Stomach smooth muscle (tissue), 2 donors: ENCODE data around the gene TMEM184B.
A peak's percentile ranks its signal among the peaks of the same experiment; 100 is the strongest.

Source experiments
- H3K27ac ChIP-seq: one replicate; pipeline ENCODE4 v1.7.0; 2013; ENCODE audit warnings: mild to moderate bottlenecking, low read length, inconsistent platforms
- H3K27me3 ChIP-seq, 2 donors: one replicate each; pipeline ENCODE4 v1.7.0; 2013; ENCODE audit warnings: low read length in 2 of 2; ENCODE audit not compliant: insufficient read depth in 2 of 2, control insufficient read depth in 1 of 2
- H3K36me3 ChIP-seq, 2 donors: one replicate each; pipeline ENCODE4 v1.7.0; 2013; ENCODE audit warnings: low read length in 2 of 2; ENCODE audit not compliant: control insufficient read depth in 2 of 2, insufficient read depth in 2 of 2
- H3K4me1 ChIP-seq: one replicate; pipeline ENCODE4 v1.7.0; 2013; ENCODE audit warnings: low read length; ENCODE audit not compliant: control insufficient read depth, insufficient read depth
- H3K4me3 ChIP-seq, 2 donors: one replicate each; pipeline ENCODE4 v1.7.0; 2013; ENCODE audit warnings: low read length in 2 of 2
- H3K9ac ChIP-seq, 2 donors: one replicate each; pipeline ENCODE4 v1.7.0; 2013; ENCODE audit warnings: low read length in 2 of 2, mild to moderate bottlenecking in 1 of 2
- H3K9me3 ChIP-seq, 2 donors: one replicate each; pipeline ENCODE4 v1.7.0; 2013; ENCODE audit warnings: low read length in 2 of 2; ENCODE audit not compliant: control insufficient read depth in 2 of 2
- donor health status: healthy.
- donor health status: Pancreatic carcinoma.

The TMEM184B gene

DNA sequence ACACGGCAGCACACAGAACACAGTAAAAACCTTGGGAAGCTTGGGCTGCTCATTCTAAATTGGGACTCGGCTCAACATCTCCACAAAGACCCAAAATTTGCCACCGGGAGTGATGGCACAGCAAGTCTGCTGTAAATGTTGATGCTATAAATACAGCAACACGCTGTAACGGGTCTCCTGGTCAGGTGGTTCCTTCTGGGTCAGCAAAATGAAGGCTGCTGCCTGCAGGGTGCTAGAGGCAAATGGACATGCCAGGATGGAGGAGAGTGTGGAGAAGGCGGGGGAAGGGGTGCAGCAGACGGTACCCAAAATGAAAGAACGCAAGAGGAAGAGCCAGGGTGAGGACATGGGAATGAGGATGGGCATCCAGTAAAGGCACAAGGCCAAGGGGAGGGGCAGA lies 40.6 kb downstream of the TMEM184B start:
- Histone ChIP-seq H3K27me3 (no peaks in the 10 kb centered on the region), H3K4me3 (no peak overlapping the region), H3K27ac (no peak overlapping the region), H3K9me3 (no peaks in the 10 kb centered on the region), H3K36me3 (peaks cover 41 to 59% of the 10 kb centered on the region in 2 donors), H3K9ac (no peak overlapping the region), H3K4me1 (peaks cover 25% of the 10 kb centered on the region)

DNA sequence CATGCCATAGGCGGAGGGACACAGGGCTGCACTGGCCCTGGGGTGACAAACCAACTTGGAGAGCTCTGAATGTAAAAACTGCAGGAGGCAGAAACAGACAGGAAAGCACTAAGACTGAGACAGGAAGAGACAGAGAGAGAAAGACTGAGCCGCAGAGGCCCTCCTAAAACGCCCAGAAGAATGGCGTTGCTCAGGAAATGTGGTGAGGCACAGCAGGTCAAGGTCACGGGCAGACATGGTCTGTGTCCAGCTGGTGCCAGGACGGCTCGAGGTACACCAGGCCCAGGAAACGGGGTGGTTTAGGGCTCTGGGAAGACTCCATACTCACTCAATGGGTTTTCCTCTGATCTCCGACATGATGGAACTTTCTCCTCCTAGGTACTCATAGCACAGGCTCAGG lies 41.9 kb downstream of the TMEM184B start:
- no peak overlapping the region for H3K27ac ChIP-seq
- H3K4me1 ChIP-seq: peaks cover 22% of the 10 kb centered on the region
- H3K9ac ChIP-seq: no peak overlapping the region
- no peaks in the 10 kb centered on the region for H3K27me3 ChIP-seq
- H3K36me3 ChIP-seq: peaks cover 45 to 64% of the 10 kb centered on the region in 2 donors
- no peaks in the 10 kb centered on the region for H3K9me3 ChIP-seq
- H3K4me3 ChIP-seq: no peak overlapping the region

DNA sequence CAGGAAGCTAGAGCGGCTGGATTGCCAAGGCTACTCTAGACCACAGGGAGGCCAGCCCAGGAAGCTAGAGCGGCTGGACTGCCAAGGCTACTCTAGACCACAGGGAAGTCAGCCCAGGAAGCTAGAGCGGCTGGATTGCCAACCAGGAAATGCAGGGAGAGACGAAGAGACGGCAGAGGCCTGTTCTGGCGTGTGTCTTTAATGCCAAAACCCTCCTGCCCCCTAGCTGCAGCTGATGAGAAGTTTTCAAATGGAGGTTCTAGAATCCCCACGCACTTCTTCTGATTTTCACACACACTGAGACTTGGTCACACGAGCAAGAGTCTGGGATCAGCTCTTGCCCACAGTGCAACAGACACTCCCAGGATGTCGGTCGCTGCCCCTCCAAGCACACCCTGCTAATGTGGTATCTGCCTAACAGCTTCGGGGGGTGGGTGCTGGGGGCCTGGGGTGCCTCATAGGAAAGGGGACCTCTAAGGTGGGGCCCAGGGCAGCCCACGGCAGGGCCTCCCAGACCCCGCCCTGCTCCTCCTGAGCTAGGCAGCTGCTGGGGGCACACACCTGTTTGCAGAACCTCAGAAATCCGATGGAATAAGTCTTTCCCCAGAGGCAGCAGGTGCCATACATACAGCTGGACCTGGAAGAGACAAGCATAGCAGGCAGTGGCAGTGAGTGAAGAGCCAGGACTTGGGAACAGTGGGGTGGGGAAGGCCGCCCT lies 42.5 kb downstream of the TMEM184B start:
- Histone ChIP-seq H3K36me3 (peaks cover 43 to 65% of the 10 kb centered on the region in 2 donors), H3K4me3 (no peak overlapping the region), H3K9me3 (no peaks in the 10 kb centered on the region), H3K27ac (peak overlapping the region; percentile 24), H3K4me1 (peaks cover 22% of the 10 kb centered on the region), H3K27me3 (no peaks in the 10 kb centered on the region), H3K9ac (no peak overlapping the region)

DNA sequence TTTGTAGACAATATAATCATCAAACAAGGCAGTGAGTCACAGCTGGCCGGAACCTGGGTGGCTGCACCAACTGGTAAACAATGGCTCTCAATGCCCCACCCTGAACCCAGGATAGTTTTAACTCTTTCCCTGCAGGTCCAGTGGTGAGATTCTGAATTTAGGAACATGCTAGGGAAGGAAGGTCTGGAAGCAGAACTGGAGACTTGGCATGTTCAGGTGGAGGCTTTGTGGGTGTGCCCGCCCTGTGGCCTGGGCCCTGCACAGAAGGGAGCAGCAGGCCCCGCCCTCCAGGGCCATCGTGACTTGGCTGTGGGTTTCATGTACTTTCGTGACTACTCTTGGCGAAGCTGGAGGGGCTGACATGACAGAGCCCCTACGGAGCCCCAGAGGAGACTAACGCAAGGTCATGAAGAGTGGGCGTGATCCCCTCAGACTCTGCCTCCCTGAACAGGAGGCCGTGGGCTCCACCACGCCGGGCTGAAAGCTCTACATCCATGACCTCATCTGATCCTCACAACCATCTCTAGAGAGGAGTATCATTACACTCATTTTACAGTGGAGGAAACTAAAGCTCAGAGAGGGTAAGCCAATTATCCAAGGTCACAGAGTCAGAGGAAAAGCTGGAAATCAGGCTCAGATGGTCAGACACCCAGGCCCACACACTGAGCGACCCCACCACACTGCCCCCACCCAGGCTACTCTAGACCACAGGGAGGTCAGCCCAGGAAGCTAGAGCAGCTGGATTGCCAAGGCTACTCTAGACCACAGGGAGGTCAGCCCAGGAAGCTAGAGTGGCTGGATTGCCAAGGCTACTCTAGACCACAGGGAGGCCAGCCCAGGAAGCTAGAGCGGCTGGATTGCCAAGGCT lies 43.7 kb downstream of the TMEM184B start:
- no peaks in the 10 kb centered on the region for H3K27me3 ChIP-seq
- H3K4me3 ChIP-seq: peak overlapping the region in 1 of 2 donors; percentile 15
- no peaks in the 10 kb centered on the region for H3K9me3 ChIP-seq
- H3K4me1 ChIP-seq: peaks cover 22% of the 10 kb centered on the region
- H3K36me3 ChIP-seq: peaks cover 47 to 66% of the 10 kb centered on the region in 2 donors
- peak overlapping the region; percentile 62 for H3K27ac ChIP-seq
- peak overlapping the region in 1 of 2 donors; percentile 36 for H3K9ac ChIP-seq

DNA sequence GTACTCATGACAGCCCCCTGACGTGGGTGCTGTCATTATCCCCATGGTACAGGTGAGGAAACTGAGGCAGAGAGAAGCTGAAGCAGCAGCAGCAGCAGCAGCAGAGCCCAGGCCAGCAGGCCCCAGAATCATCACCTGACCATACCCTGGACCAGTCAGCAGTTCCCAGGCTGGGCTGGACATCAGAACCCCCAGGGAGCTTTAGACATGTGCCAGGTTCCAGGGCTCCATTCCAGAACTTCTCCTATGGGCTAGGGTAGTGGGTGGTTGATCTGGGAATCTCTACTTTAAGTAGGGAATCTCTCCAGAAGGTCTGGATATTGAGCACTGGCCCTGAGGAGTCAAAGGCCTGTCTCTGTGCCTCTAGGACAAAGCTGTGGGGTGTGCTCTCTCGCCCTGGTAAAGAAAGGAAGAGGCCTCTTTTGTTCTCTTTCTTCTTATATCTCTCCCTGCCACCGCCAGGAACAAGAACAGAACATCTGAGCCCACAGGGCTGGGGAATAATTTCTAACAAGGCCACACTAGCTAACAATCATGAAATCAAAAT lies 44.4 kb downstream of the TMEM184B start:
- no peaks in the 10 kb centered on the region for H3K27me3 ChIP-seq
- H3K4me3 ChIP-seq: no peak overlapping the region
- H3K9me3 ChIP-seq: no peaks in the 10 kb centered on the region
- H3K36me3 ChIP-seq: peaks cover 50 to 63% of the 10 kb centered on the region in 2 donors
- peak overlapping the region in 1 of 2 donors; percentile 21 for H3K9ac ChIP-seq
- H3K27ac ChIP-seq: peak overlapping the region; percentile 62
- peaks cover 22% of the 10 kb centered on the region for H3K4me1 ChIP-seq

DNA sequence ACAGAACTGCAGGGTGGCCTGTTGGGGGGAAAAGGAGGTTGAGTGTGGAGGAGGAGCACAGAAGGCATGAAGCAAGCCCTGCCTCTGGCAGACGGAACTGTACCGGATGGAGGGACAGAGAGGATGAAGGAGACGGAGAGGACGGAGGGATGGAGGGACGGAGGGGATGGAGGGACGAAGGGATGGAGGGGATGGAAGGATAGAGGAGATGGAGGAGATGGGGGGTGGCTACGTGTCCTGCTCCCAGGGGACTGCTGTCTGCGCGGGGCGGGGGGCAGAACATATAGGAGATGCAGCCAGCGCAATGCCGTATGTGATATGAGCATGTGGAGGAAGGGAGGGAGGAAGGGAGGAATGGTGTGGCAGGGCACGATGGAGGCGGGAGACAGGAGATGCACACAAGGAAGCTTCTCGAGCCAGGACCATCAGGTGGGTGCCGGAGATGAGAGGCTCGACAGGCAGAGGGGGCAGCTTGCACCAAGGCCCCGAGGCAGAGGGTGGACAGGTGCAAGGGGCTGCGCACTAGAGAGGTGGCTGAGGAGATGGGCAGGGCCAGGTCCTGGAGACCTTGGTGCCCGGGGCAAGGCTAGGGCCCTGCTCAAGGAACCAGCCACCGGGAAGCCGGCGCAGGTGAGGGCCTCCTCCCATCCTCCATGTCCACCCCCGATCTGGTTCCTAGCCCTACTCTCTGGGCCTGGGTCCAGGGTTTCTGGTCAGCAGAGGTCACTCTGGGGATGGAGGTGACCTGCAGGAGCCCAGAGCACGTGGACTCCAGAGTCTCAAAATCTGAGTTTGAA lies 45.8 kb downstream of the TMEM184B start:
- Histone ChIP-seq H3K9me3 (no peaks in the 10 kb centered on the region), H3K27me3 (no peaks in the 10 kb centered on the region), H3K36me3 (peaks cover 46 to 56% of the 10 kb centered on the region in 2 donors), H3K9ac (no peak overlapping the region), H3K27ac (no peak overlapping the region), H3K4me3 (no peak overlapping the region), H3K4me1 (peaks cover 22% of the 10 kb centered on the region)

DNA sequence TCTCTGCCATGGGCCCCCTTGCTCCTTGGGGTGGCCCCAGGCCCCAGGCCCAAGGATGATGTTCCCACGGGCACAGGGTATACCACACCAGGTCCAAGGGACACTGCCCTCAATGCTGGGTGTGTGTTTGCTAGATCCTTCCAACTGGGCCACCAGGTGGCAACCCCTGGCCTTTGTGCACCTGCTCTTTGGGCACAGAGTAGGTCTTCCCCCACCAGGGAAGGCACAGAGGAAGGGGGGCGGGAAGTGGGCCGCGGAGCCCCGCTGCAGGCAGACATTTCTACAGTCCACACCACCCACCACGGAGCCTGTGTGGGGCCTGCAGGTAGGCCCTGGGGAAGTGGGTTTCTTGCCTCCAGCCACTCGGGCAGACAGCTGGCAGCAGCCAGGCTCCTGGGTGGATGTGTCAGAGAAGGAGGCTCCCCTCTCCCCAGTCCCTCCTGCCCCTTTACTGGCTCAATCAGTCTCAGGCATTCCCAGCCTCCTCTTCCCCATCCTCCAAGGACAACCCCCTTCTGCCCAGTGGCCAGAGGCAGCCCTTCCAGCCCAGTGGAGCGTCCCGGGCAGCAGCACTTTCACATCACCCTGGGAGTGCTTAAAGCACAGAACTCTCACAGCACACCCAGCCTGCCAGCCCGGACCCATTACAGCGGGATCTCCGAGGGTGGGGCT lies 49.4 kb downstream of the TMEM184B start:
- H3K9me3 ChIP-seq: no peaks in the 10 kb centered on the region
- H3K27me3 ChIP-seq: no peaks in the 10 kb centered on the region
- no peak overlapping the region for H3K9ac ChIP-seq
- H3K4me1 ChIP-seq: peaks cover 23% of the 10 kb centered on the region
- H3K27ac ChIP-seq: no peak overlapping the region
- peaks cover 33 to 38% of the 10 kb centered on the region in 2 donors for H3K36me3 ChIP-seq
- H3K4me3 ChIP-seq: no peak overlapping the region

DNA sequence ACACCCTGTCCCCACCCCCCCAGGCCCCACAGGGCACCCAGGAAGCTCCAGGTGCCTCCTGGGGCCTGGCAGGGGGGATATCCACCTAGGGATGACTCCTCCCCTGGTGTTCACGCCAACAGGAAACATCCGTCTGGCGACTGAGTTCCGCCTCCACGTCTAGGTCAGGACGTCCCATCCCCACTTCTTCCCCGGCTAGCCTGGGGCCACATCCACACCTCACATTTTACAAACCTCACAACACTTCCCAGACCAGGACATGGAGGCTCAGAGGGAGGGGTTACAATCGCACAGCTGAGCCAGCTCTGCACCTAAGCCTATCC lies 50.1 kb downstream of the TMEM184B start:
- Histone ChIP-seq H3K9me3 (no peaks in the 10 kb centered on the region), H3K27ac (peak overlapping the region; percentile 24), H3K9ac (no peak overlapping the region), H3K4me3 (no peak overlapping the region), H3K36me3 (peaks cover 30 to 34% of the 10 kb centered on the region in 2 donors), H3K4me1 (peaks cover 26% of the 10 kb centered on the region), H3K27me3 (no peaks in the 10 kb centered on the region)

DNA sequence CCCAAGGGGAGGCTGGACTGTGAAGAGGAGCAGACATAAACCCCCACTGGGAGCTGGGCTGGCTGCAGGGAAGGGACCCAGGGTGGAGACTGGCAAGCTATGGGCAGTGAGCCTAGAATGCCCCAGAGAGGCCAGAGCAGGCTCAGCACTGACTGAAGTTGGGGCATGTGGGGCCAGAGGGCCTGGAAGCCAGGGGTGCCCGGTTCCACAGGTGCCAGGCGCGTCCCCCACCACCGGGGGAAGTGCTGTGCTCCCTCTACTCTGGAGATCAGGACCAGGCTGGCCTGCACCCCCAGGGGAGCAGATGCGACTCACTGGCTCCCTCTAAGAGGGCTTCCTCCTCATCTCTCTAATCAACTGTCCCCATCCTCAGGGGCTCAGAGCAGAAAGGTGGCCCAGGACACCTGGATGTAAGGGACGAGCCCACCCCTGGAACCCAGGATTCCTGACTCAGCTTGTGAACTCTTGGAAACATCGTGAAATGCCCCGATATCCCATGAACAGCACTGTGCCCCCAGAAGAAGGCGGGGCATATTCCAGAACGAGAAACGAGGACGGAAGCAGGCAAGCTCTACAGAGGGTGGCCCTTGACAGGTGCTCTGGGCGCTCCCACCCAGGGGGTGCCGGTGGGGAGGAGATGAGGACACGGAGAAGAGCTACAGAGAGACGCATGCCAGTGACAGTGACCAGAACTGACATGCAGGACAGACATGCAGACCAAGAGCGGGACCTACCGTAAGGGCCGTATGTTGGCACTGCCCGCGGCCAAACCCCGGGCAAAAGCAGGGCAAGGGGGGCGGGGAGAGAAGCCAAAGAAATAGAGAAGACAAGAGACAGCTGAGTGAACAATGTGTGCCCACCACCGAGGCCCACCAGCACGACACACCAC lies 50.7 kb downstream of the TMEM184B start:
- Histone ChIP-seq H3K4me1 (peaks cover 27% of the 10 kb centered on the region), H3K9me3 (no peaks in the 10 kb centered on the region), H3K27me3 (no peaks in the 10 kb centered on the region), H3K9ac (no peak overlapping the region), H3K36me3 (peaks cover 29 to 30% of the 10 kb centered on the region in 2 donors), H3K27ac (peak overlapping the region; percentile 24), H3K4me3 (no peak overlapping the region)
